WI38 (cell line): Measurements from ENCODE around the gene LAMA5.
A peak's percentile ranks its signal among the peaks of the same experiment; 100 is the strongest.

Experiments
- H3K4me3 ChIP-seq: 2 replicates; pipeline ENCODE4 v1.5.1; 2011; ENCODE audit warnings: low read depth, mild to moderate bottlenecking, control low read depth, low read length
- CTCF ChIP-seq: IDR thresholded peaks from 2 replicates; pipeline ENCODE4 v1.5.1; 2012; ENCODE audit warnings: low read depth, mild to moderate bottlenecking, control low read depth, low read length

LAMA5 gene

GRCh38 chr20:62367136-62367632 is at the start of gene LAMA5:
LAMA5 (minus strand) TSS chr20:62367312; CDS start chr20:62367245, 67 bp downstream.
- peak within 1 kb of the TSS; percentile 61 for H3K4me3 ChIP-seq
- TF ChIP-seq CTCF, result no peak

GRCh38 chr20:62415354-62416111 is 48.4 kb upstream of the LAMA5 start:
- no peak overlapping the region for H3K4me3 ChIP-seq
- no peak for TF ChIP-seq CTCF

GRCh38 chr20:62413896-62414481 is 46.9 kb upstream of the LAMA5 start:
- TF ChIP-seq CTCF, result no peak
- no peak overlapping the region for H3K4me3 ChIP-seq

GRCh38 chr20:62413025-62413570 is 46.0 kb upstream of the LAMA5 start:
- no peak for TF ChIP-seq CTCF

GRCh38 chr20:62412194-62413024 is 45.3 kb upstream of the LAMA5 start:
- H3K4me3 ChIP-seq, result no peak overlapping the region
- no peak for TF ChIP-seq CTCF

More at GRCh38 chr20:62413025-62413570, 46.0 kb upstream of the LAMA5 start:
- H3K4me3 ChIP-seq, result no peak overlapping the region

- no peak overlapping the region for H3K4me3 ChIP-seq
- no peak for TF ChIP-seq CTCF
These were observed 44.5 kb upstream of the LAMA5 start for GRCh38 chr20:62411479-62412193.
